Effector memory CD4-positive, alpha-beta T cell (primary cell): ENCODE measurements around the gene LY86.

Experiments used
- DNase-seq, 3 donors: peaks; one replicate each; pipeline ENCODE4 v3.0.0-alpha.2; 2020
- H3K27ac ChIP-seq: 2 replicates; pipeline ENCODE4 v1.7.0; 2013; ENCODE audit warnings: mild to moderate bottlenecking, low read length, moderate library complexity; ENCODE audit not compliant: insufficient read depth, poor library complexity, severe bottlenecking
- H3K27me3 ChIP-seq: replicated peaks from 2 replicates; pipeline ENCODE4 v1.7.0; 2013; ENCODE audit warnings: mild to moderate bottlenecking, low read length; ENCODE audit not compliant: insufficient read depth, control insufficient read depth, poor library complexity, severe bottlenecking
- H3K36me3 ChIP-seq: 2 replicates; pipeline ENCODE4 v1.7.0; 2013; ENCODE audit warnings: mild to moderate bottlenecking, low read length, moderate library complexity; ENCODE audit not compliant: control insufficient read depth, insufficient read depth
- H3K4me1 ChIP-seq: 2 replicates; pipeline ENCODE4 v1.7.0; 2013; ENCODE audit warnings: low read length, mild to moderate bottlenecking; ENCODE audit not compliant: control insufficient read depth, insufficient read depth, poor library complexity, severe bottlenecking
- H3K4me3 ChIP-seq: 2 replicates; pipeline ENCODE4 v1.7.0; 2013; ENCODE audit warnings: low read length, low read depth, mild to moderate bottlenecking; ENCODE audit not compliant: insufficient read depth, poor library complexity, severe bottlenecking
- H3K9me3 ChIP-seq: 2 replicates; pipeline ENCODE4 v1.7.0; 2013; ENCODE audit warnings: mild to moderate bottlenecking, low read length, moderate library complexity; ENCODE audit not compliant: control insufficient read depth

Gene LY86

DNA sequence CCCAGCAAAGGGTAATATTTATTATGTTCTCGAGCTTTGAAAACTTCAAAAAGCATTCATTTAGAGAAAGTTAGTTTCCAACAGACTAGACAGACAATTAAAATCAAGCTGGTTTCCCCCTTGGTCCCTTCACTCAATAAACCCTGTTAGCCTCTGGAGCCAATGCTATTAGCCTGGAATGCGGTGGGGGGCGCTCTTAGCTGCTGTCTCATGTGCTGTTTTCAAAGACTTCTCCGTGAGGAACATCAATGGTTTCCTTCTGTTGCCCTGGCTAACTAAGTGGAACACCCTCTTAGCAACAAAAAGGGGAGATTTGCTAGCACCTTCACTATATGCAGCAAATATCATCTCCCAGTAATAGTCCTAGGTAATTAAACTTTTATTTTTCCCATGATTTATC is 86.4 kb downstream of the LY86 start:
- H3K27me3 ChIP-seq, result no peaks in the 10 kb centered on the region
- H3K36me3 ChIP-seq, result no peaks in the 10 kb centered on the region
- DNase-seq, result no peak
- no peaks in the 10 kb centered on the region for H3K4me1 ChIP-seq
- no peak overlapping the region for H3K27ac ChIP-seq
- no peak overlapping the region for H3K4me3 ChIP-seq
- H3K9me3 ChIP-seq, result no peaks in the 10 kb centered on the region

DNA sequence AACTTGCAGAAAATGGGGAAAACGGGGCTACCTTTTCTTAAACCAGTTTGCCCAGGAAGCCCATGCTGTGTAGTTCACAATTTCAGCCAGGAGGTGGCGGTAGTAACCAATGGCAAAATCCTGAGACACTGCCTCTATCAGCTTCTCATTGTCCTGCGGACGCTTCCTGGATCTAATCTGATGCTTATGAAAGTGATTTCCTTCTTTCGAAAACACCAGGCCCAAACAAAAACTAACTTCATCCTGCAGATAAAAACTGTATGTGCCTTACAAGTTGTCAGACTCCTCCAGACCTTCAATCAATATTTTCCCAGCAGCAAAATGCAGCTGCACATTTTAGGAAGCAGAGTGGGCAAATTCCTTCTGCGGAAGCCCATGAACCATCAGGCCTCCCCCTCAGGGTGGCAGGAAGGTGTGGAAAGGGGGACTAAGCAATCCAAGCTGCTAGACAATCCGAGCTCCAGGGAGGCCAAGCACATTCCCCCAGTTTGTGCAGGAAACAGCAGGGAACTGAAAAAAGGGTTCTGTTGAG is 88.5 kb downstream of the LY86 start:
- Histone ChIP-seq H3K4me1 (no peaks in the 10 kb centered on the region), H3K4me3 (no peak overlapping the region), H3K9me3 (no peaks in the 10 kb centered on the region), H3K27me3 (no peaks in the 10 kb centered on the region), H3K27ac (no peak overlapping the region), H3K36me3 (no peaks in the 10 kb centered on the region)
- peak; percentile 30 to 62 (median 41) for DNase-seq

DNA sequence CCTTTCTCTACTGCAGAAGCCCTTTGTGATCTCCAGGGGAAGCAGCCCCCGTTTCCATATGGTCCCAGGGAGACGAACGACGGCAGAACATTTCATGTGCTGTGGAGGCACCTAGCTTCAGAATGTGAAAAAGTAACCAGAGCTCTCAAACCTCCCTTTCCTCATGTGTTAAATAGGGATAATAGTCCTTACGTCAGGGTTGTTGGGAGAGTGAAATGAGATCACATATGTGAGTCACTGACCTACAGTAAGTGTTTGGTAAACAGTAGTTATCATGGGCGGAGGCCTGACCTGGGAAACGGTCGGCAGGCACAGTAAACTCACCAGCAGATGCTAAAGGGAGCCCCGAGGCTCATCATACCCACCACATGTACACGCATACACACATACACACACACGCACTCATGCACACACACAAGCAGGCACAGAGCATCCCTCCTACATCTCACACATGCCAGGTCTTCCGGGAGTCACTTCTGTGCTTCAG is 89.7 kb downstream of the LY86 start:
- H3K27ac ChIP-seq, result no peak overlapping the region

DNA sequence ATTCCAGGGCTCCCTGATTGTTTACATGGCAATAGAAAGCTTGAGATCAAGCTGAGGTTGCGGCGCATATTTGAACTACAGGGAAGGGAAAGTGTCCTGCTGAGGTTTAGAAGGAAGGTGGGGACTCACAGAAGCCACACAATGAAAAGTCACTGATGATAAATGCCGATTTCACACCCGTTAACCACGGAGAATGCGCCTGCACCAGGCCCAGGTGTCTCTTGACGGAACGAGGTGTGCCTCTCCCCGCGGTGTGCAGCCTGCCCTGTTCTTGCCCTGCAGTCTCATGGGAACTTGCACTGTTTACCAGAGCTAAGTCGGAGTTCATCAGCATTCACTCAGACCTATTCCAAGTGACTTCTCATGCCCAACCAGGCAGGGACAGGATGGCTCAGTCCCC is 90.3 kb downstream of the LY86 start:
- H3K9me3 ChIP-seq, result no peaks in the 10 kb centered on the region
- no peak overlapping the region for H3K4me3 ChIP-seq
- no peaks in the 10 kb centered on the region for H3K4me1 ChIP-seq
- no peaks in the 10 kb centered on the region for H3K36me3 ChIP-seq
- no peak for DNase-seq
- H3K27ac ChIP-seq, result no peak overlapping the region
- no peaks in the 10 kb centered on the region for H3K27me3 ChIP-seq

More for the DNA sequence above, 89.7 kb downstream of the LY86 start:
- DNase-seq, result no peak
- Histone ChIP-seq H3K36me3 (no peaks in the 10 kb centered on the region), H3K9me3 (no peaks in the 10 kb centered on the region), H3K27me3 (no peaks in the 10 kb centered on the region), H3K4me1 (no peaks in the 10 kb centered on the region), H3K4me3 (no peak overlapping the region)

DNA sequence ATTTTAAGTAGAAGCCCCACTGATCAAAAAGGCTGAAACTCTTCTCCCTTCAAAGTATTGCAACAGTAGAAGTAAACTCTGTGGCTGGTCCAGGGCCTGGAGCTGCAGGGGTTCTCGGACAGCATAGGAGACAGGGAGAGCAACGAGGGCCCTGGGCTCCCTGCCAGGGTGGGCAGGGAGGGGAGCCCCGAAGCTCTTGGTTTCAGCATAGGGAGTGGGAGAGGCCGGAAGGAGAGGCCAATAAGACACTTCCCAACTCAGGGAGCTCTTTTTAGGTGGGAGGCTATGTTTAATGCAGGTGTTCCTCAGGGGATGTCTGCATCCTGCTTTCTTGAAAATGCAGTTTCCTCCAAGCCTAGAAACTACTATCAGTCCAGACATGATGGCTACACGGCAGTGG is 91.1 kb downstream of the LY86 start:
- Histone ChIP-seq H3K4me3 (no peak overlapping the region), H3K4me1 (no peaks in the 10 kb centered on the region), H3K36me3 (no peaks in the 10 kb centered on the region), H3K9me3 (no peaks in the 10 kb centered on the region), H3K27ac (no peak overlapping the region), H3K27me3 (no peaks in the 10 kb centered on the region)
- no peak for DNase-seq

DNA sequence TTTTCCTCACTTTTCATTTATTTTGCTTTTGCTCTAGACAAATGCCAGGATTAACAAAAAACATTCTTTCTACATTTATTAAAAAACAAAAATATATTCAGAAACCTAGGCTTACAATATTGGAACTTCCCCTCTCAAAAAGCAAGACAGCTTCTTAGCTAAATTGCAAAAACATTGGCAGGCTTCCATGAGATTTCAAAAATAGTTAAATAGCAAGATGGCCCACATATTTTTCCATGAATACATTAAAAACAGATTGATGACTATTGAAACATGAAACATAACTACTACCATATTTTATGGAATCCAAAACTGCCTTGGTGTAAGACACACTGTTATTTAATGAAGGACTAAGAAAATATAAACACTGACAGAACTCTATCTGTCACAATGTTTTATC is 92.0 kb downstream of the LY86 start:
- H3K27me3 ChIP-seq, result no peaks in the 10 kb centered on the region
- H3K36me3 ChIP-seq, result no peaks in the 10 kb centered on the region
- no peak for DNase-seq
- H3K4me1 ChIP-seq, result no peaks in the 10 kb centered on the region
- no peak overlapping the region for H3K27ac ChIP-seq
- H3K4me3 ChIP-seq, result no peak overlapping the region
- H3K9me3 ChIP-seq, result no peaks in the 10 kb centered on the region

DNA sequence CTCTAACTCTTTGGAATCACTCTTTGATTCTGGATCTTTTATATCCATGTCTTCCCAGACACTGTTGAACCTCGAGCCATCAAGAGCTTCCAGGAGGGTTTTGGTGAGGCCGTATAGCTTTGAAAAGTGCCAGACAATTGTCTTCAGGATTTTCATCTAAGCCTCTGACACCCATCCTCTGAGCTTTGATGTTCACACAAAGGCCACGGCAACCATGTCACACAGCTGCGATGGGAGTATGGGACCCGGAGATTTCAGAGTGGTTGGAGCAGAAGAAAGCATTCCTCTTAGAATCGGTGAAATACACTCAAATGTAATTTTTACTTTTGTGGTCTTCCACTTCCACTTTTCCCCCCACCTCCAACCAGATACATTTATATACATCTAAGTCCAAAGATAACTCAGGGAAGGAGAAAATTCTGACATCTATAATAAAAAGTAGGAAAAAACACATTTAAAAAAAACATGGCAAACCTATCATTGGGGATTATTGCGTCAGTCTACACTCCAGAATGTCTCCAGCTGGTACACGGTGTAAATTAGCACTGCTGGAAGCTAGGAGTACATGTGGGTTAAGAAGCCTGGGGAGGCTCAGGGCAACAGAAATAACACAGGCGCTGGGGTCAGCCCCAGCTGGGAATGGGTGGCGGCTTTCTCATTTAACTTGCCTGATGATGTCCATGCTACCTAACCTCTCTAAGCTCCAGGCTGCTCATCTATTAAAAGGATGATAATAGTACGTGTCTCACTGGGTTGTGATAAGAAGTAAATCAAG is 92.7 kb downstream of the LY86 start:
- Histone ChIP-seq H3K27me3 (no peaks in the 10 kb centered on the region), H3K36me3 (no peaks in the 10 kb centered on the region), H3K4me1 (no peaks in the 10 kb centered on the region), H3K27ac (no peak overlapping the region), H3K4me3 (no peak overlapping the region), H3K9me3 (no peaks in the 10 kb centered on the region)
- no peak for DNase-seq

DNA sequence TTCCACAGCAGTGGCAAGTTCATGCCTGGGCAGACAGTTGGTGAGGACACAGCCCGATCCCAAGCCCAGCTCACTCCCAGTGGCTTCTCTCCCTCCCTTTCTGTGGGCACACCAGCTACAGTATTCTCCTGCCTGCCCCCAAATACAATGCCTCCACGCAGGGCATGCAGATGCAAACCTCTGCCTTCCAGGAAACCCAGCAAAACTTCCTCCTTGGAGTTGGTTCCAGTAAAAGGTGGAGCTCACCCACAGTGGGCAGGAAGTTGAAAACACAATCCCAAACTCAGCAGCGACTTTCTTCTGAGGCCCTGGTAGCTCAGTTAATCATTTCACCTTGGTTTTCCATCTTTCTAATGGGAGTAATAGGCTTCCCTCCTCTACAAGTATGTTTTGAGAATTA is 93.7 kb downstream of the LY86 start:
- H3K36me3 ChIP-seq, result no peaks in the 10 kb centered on the region
- no peaks in the 10 kb centered on the region for H3K4me1 ChIP-seq
- H3K27me3 ChIP-seq, result no peaks in the 10 kb centered on the region
- no peak overlapping the region for H3K27ac ChIP-seq
- H3K9me3 ChIP-seq, result no peaks in the 10 kb centered on the region
- no peak for DNase-seq
- no peak overlapping the region for H3K4me3 ChIP-seq

DNA sequence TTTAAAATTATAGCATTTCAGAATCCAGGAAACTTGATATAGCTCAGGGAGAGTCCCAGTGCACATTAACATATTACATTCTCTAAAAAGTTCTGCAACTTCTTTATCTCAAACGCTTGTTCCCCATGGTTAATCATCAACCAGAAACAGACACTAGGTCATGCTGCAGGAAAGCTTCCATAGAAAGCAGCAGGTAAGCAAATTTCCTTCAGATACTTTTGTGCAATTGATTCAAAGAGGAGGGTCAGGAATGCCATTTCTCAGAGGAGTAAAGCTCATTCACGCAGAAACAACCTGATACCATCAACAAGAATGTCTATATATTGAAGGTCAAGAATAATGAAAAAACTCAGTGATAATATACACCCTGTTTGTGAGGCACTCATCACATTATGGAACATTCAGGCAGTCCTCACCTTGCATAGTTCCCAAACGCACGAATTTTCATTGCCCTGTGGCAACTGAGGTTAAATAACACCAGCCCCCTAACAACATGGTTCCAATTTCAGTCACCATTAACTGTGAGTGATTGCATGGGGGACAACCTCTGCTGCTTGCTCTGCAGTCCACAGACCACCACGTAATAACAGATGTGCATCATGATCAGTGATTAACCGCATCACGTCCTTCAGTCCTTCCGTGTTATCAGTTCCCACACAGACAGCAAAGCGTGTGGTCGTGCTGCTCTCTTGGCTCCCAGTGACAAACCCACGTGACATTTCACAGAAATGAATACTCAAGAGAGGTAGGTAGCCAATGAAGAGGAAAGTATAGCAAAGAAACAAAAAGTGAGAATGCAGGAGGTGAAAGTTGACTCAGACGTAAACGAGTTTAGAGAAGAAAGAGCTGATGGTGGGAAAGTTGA is 95.7 kb downstream of the LY86 start:
- Histone ChIP-seq H3K27ac (no peak overlapping the region), H3K4me3 (no peak overlapping the region), H3K4me1 (no peaks in the 10 kb centered on the region), H3K9me3 (no peaks in the 10 kb centered on the region), H3K36me3 (no peaks in the 10 kb centered on the region), H3K27me3 (no peaks in the 10 kb centered on the region)
- DNase-seq, result no peak
